CD4-positive, alpha-beta T cell (primary cell): ENCODE measurements around the gene ZNF469. TPM values are rescaled to one million over a fixed set of nuclear protein-coding genes. Genes with fewer than 3 reads are reported as not detected.

Source experiments
- ATAC-seq: fragments of 200-7000 bp; cut with Tn5 transposase; one replicate; pipeline ENCODE4 v1.10.0; 2022; ENCODE audit warnings: mild to moderate bottlenecking; ENCODE audit not compliant: poor library complexity
- CTCF ChIA-PET: fragments of 350-600 bp; sonication (Branson Sonifier 250); formaldehyde crosslinking; loops from one replicate; lab custom pipeline; 2021; ENCODE audit warnings: antibody characterized with exemption, inconsistent platforms; lab: Charles Lee
- POLR2A ChIA-PET: fragments of 350-600 bp; sonication (Branson Sonifier 250); formaldehyde crosslinking; loops from one replicate; lab custom pipeline; 2021; ENCODE audit warnings: antibody characterized with exemption, inconsistent platforms; lab: Charles Lee
- DNase-seq, 14 experiments: peaks; one replicate each; pipeline ENCODE4 v3.0.0-alpha.2; 2013 to 2020; ENCODE audit warnings: mixed read lengths in 2 of 14
- H3K27ac ChIP-seq, 2 donors: one replicate each; pipeline versions ENCODE4 v1.5.1 to v1.7.0; 2013; ENCODE audit warnings: low read length in 2 of 2, low read depth in 1 of 2, mild to moderate bottlenecking in 1 of 2
- H3K27me3 ChIP-seq, 2 experiments: 1 replicate in 1 of 2; 2 replicates in 1 of 2; pipeline versions ENCODE4 v1.6.1 to v1.7.0; 2013; ENCODE audit warnings: low read length in 2 of 2, control low read depth in 1 of 2, mild to moderate bottlenecking in 1 of 2, moderate library complexity in 1 of 2; ENCODE audit not compliant: insufficient read depth in 2 of 2, control insufficient read depth in 1 of 2
- H3K36me3 ChIP-seq: one replicate; pipeline ENCODE4 v1.6.1; 2013; ENCODE audit warnings: low read length, control low read depth; ENCODE audit not compliant: insufficient read depth
- H3K4me1 ChIP-seq: one replicate; pipeline ENCODE4 v1.6.1; 2013; ENCODE audit warnings: low read length, control low read depth; ENCODE audit not compliant: insufficient read depth
- H3K4me3 ChIP-seq: one replicate; pipeline ENCODE4 v1.5.1; 2013; ENCODE audit warnings: mild to moderate bottlenecking, low read length, moderate library complexity
- H3K9me3 ChIP-seq, 2 experiments: 1 replicate in 1 of 2; 2 replicates in 1 of 2; pipeline versions ENCODE4 v1.6.1 to v1.7.0; 2013; ENCODE audit warnings: low read length in 2 of 2, mild to moderate bottlenecking in 2 of 2, control low read depth in 1 of 2, moderate library complexity in 1 of 2; ENCODE audit not compliant: control insufficient read depth in 1 of 2, insufficient read depth in 1 of 2
- H3K27ac Mint-ChIP-seq: one replicate; pipeline ENCODE4 v1.8.0; 2020; ENCODE audit warnings: mixed read lengths
- H3K27me3 Mint-ChIP-seq: one replicate; pipeline ENCODE4 v1.8.0; 2021; ENCODE audit warnings: mixed read lengths
- H3K36me3 Mint-ChIP-seq: one replicate; pipeline ENCODE4 v1.8.0; 2021; ENCODE audit warnings: low read depth, mixed read lengths
- H3K4me1 Mint-ChIP-seq: one replicate; pipeline ENCODE4 v1.8.0; 2021; ENCODE audit warnings: low read depth, mixed read lengths
- H3K4me3 Mint-ChIP-seq: one replicate; pipeline ENCODE4 v1.8.0; 2020; ENCODE audit warnings: mild to moderate bottlenecking, mixed read lengths
- H3K9me3 Mint-ChIP-seq: one replicate; pipeline ENCODE4 v1.8.0; 2020; ENCODE audit warnings: mixed read lengths
- intact Hi-C, 2 experiments: fragments of 100-400 bp; cut with DNase I in 1 of 2; cut with micrococcal nuclease in 1 of 2; formaldehyde crosslinking; loops; one replicate each; pipeline versions ENCODE4 v1.15.1 to v1.9.0; 2023 to 2025; cut with DNase I, micrococcal nuclease
- total RNA-seq, 174 experiments: library from RNA in 2 of 174; stranded (reverse) in 2 of 174; gene quantifications; one replicate each; pipeline ENCODE4 v1.2.3 and lab custom pipeline; 2021 to 2026
- TF ChIP-seq, protein P1 (sequence below): fragments of 200-600 bp; IDR thresholded peaks from one replicate; pipeline ENCODE4 v1.8.0; 2022; ENCODE audit warnings: antibody characterized with exemption, mild to moderate bottlenecking

ZNF469 gene
- total RNA-seq, 2 experiments from 2014 or later = 0.74 to 0.75 TPM

DNA sequence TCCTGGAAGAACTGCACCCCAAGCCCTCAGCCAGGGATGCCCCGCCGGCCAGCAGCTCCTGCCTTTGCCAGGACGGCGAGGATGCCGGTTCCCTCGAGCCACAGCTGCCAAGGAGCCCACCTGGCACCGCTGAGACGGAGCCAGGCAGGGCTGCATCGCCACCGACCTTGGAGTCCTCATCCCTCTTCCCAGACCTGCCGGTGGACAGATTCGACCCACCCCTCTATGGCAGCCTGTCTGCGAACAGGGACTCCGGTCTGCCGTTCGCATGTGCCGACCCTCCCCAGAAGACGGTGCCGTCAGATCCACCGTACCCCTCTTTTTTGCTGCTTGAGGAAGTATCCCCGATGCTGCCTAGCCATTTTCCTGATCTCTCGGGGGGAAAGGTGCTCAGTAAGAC is 48.9 kb downstream of the ZNF469 start:
- Histone ChIP-seq H3K27ac (no peak overlapping the region), H3K9me3 (peaks cover 0 to 3% of the 10 kb centered on the region in 2 experiments), H3K4me1 (peaks cover 21% of the 10 kb centered on the region), H3K27me3 (peaks cover 0 to 8% of the 10 kb centered on the region in 2 experiments), H3K36me3 (no peaks in the 10 kb centered on the region), H3K4me3 (no peak overlapping the region)
- Mint-ChIP-seq H3K4me1 (no peaks in the 10 kb centered on the region), H3K27ac (no peak overlapping the region), H3K36me3 (no peaks in the 10 kb centered on the region), H3K27me3 (no peaks in the 10 kb centered on the region), H3K9me3 (no peaks in the 10 kb centered on the region), H3K4me3 (peak overlapping the region; percentile 60)
- ChIA-PET POLR2A (no interaction called here), CTCF (no interaction called here)
- intact Hi-C loops = no loop called here
- DNase-seq (no peak), ATAC-seq (no peak)
- TF ChIP-seq, protein P1, sequence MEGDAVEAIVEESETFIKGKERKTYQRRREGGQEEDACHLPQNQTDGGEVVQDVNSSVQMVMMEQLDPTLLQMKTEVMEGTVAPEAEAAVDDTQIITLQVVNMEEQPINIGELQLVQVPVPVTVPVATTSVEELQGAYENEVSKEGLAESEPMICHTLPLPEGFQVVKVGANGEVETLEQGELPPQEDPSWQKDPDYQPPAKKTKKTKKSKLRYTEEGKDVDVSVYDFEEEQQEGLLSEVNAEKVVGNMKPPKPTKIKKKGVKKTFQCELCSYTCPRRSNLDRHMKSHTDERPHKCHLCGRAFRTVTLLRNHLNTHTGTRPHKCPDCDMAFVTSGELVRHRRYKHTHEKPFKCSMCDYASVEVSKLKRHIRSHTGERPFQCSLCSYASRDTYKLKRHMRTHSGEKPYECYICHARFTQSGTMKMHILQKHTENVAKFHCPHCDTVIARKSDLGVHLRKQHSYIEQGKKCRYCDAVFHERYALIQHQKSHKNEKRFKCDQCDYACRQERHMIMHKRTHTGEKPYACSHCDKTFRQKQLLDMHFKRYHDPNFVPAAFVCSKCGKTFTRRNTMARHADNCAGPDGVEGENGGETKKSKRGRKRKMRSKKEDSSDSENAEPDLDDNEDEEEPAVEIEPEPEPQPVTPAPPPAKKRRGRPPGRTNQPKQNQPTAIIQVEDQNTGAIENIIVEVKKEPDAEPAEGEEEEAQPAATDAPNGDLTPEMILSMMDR = no peak

DNA sequence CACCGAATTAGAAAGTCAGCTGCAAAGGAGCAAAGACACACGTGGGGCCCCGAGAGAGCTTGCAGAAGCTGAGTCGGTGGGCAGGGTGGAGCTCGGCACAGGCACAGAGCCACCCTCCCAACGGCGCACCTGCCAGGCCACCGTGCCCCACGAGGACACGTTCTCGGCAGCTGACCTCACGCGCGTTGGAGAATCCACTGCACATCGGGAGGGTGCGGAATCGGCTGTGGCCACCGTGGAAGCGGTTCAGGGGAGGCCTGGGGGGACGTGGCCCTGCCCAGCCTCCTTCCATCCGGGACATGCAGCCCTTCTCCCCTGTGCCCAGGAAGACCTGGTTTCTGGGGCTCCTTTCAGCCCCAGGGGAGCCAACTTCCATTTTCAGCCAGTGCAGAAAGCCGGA is 49.4 kb downstream of the ZNF469 start:
- CTCF ChIA-PET = no interaction called here
- ATAC-seq (no peak), DNase-seq (no peak)
- H3K27me3 Mint-ChIP-seq = no peaks in the 10 kb centered on the region
- intact Hi-C loops = no loop called here
- H3K4me3 Mint-ChIP-seq = no peak overlapping the region
- no peaks in the 10 kb centered on the region for H3K36me3 Mint-ChIP-seq
- Histone ChIP-seq H3K9me3 (peaks cover 0 to 3% of the 10 kb centered on the region in 2 experiments), H3K4me1 (peaks cover 21% of the 10 kb centered on the region), H3K36me3 (no peaks in the 10 kb centered on the region), H3K27me3 (peaks cover 0 to 8% of the 10 kb centered on the region in 2 experiments), H3K27ac (no peak overlapping the region), H3K4me3 (no peak overlapping the region)
- no peak overlapping the region for H3K27ac Mint-ChIP-seq
- POLR2A ChIA-PET = no interaction called here
- TF ChIP-seq, protein P1 = no peak
- no peaks in the 10 kb centered on the region for H3K4me1 Mint-ChIP-seq
- no peaks in the 10 kb centered on the region for H3K9me3 Mint-ChIP-seq

Other genes starting within 250 kb of the ZNF469 start
- gene ZFPM1, start 70.3 kb downstream of the ZNF469 start, total RNA-seq = 10 to 100 TPM; 22.8 to 24.2 TPM
- 10 to 100 TPM; 92.6 to 93.7 TPM for gene ZC3H18, start 187.4 kb downstream of the ZNF469 start, total RNA-seq